Activated T-cell treated with anti-CD3 and anti-CD28 coated beads, Interleukin-2, amount 50 U/mL, for 48 hours (primary cell): ENCODE results near the gene TAF11L14.
"Not testable (repeated sequence)": the region's sequence is repeated elsewhere in the genome, so short reads cannot be mapped to it uniquely, and the experiment has no call there.

Experiments
- DNase-seq, 2 experiments: peaks; one replicate each; pipeline ENCODE4 v3.0.0-alpha.2; 2020

TAF11L14 gene

GRCh38 chr5:17634160-17634559 is at the start of gene TAF11L14:
TAF11L14 (plus strand) TSS chr5:17634460.
- no peak for DNase-seq

- not testable (repeated sequence) for DNase-seq
These were observed 48.6 kb upstream of the TAF11L14 start, which contains the start of gene TAF11L7 for GRCh38 chr5:17585658-17586057. TAF11L7 (minus strand) TSS chr5:17585758.

DNA sequence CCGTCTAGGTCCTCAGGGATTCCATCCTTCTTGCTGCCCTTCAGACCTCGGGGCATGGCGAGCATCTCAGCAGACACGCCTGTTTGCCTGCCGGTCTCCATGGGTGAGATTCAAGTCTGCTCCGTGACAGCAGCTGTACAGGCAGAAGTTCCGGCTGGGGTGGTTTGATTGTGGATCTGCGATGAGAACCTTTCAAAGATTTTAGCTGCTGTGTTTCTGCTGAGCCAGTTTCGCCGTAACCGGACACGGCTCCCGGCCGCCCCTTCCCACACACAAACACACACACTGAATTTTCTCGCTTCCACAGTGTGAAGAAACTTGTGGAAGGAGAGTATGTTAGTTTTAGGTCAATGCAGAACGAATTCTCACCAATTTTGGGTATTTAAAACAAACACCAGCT is 43.4 kb upstream of the TAF11L14 start, which contains the start of gene TAF11L8:
TSS of gene TAF11L8 (minus strand) at position 101 of the 400 bp plus-strand sequence.
- not testable (repeated sequence) for DNase-seq

GRCh38 chr5:17594255-17594654 is 40.0 kb upstream of the TAF11L14 start, which contains the start of gene TAF11L9:
TAF11L9 (minus strand) TSS chr5:17594394.
- DNase-seq = not testable (repeated sequence)

GRCh38 chr5:17597728-17598127 is 36.5 kb upstream of the TAF11L14 start, which contains the start of gene TAF11L10:
TAF11L10 (minus strand) TSS chr5:17597828.
- not testable (repeated sequence) for DNase-seq

DNA sequence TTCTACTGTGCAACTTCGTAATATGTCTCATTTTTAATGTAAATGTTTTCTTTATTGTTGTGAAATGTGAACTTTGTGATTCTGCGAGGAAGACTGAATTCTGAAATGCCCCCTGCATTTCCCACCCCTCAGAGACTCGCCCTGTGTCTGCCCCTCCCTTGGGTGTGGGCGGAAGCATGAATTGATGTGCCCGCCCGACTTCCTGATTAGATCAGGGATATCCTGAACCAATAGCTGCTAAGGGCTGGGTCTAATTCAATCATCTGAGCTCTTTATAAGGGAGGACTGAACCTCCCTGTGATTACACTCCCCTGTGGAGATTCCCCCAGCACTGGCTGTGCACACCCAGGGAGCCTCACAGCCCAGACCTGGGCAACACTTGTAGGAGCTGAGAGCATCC is 30.4 kb upstream of the TAF11L14 start, which contains the start of gene TAF11L11:
TSS of gene TAF11L11 (plus strand) at position 304 of the 400 bp plus-strand sequence.
- DNase-seq = not testable (repeated sequence)

DNA sequence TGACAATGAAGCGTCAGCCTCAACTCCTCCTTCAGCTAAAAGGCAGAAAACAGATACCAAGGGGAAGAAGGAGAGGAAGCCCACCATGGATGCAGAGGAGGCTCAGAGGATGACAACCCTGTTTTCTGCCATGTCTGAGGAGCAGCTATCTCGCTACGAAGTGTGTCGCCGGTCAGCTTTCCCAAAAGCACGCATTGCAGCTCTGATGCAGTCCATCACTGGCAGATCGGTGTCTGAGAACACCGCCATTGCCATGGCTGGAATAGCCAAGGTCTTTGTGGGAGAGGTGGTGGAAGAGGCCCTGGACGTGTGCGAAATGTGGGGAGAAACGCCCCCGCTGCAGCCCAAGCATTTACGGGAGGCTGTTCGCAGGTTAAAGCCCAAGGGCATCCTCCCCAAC is 29.3 kb upstream of the TAF11L14 start:
- DNase-seq = no peak

DNA sequence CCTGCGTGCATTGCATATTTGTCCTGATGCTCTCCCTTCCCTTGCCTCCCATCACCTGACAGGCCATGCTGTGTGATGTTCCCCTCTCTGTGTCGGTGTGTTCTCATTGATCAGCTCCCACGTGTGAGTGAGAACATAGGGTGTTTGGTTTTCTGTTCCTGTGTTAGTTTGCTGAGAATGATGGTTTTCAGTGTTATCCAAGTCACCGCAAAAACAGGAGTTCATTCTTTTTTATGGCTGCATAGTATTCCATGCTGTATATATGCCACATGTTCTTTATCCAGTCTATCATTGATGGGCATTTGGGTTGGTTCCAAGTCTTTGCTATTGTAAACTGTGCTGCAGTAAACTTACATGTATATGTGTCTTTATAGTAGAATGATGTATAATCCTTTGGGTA is 26.8 kb upstream of the TAF11L14 start:
- DNase-seq = not testable (repeated sequence)

- not testable (repeated sequence) for DNase-seq
These were observed 24.2 kb upstream of the TAF11L14 start, which contains the start of gene TAF11L12 for GRCh38 chr5:17610092-17610491. TAF11L12 (plus strand) TSS chr5:17610392.

DNA sequence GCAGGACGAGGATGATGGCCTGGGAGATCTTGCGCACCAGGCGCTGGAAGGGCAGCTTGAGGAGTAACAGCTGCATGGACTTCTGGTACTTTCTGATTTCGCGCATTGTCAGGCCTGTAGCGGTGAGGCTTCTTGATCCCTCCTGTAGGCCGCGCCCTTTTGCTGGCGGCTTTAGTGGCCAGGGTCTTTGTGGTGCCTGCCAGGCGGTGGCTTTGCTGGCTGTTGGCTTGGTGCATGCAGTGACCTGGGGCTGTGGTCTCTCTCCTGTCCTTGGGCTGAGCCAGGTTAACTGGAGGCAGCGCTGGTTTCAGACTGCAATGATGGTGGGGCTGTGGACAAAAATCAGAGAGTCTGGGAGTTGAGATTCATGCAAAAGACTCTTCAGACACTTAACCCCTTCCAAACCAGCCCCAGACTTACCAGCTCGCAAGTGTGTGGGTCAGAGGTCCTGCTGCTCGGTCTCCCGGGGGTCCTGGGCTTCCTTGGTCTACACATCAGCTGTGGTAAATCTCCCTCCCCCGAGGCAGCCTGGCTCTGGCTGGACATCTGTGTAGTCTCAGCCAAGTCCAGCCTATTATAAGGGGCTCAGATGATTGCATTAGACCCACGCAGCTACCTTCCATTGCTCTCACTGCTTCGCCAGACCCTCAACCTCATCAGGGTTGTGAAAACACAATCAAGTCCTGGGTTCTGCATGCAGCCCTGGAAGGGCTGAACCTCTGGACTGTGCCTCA is 19.2 kb upstream of the TAF11L14 start:
- no peak for DNase-seq

- DNase-seq = no peak
These were observed 14.9 kb upstream of the TAF11L14 start for GRCh38 chr5:17619354-17619753.

- no peak for DNase-seq
These were observed 13.6 kb upstream of the TAF11L14 start for GRCh38 chr5:17620627-17621026.

DNA sequence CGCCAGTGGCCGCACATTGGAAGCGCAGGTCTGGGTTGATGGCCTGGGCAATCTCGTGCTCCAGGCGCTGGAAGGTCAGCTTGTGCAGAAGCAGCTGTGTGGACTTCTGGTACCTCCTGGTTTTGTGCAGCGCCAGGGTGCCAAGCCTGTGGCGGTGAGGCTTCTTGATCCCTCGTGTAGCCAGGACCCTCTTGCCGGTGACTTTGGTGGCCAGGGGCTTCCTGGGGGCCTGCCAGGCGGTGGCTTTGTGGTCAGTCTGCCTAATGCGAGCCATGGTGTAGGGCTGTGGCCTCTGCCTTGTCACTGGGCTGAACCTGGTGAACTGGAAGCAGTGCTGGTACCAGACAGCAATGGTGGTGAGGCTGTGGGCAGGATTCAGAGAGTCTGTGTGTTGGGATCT is 8.6 kb upstream of the TAF11L14 start:
- no peak for DNase-seq

DNA sequence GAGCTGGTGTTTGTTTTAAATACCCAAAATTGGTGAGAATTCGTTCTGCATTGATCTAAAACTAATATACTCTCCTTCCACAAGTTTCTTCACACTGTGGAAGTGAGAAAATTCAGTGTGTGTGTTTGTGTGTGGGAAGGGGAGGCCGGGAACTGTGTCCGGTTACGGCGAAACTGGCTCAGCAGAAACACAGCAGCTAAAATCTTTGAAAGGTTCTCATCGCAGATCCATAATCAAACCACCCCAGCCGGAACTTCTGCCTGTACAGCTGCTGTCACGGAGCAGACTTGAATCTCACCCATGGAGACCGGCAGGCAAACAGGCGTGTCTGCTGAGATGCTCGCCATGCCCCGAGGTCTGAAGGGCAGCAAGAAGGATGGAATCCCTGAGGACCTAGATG is 2.5 kb upstream of the TAF11L14 start, which contains the start of gene TAF11L13:
TSS of gene TAF11L13 (plus strand) at position 301 of the 400 bp plus-strand sequence.
- DNase-seq = not testable (repeated sequence)

- not testable (repeated sequence) for DNase-seq
These were observed 15.0 kb downstream of the TAF11L14 start for GRCh38 chr5:17649232-17649631.

DNA sequence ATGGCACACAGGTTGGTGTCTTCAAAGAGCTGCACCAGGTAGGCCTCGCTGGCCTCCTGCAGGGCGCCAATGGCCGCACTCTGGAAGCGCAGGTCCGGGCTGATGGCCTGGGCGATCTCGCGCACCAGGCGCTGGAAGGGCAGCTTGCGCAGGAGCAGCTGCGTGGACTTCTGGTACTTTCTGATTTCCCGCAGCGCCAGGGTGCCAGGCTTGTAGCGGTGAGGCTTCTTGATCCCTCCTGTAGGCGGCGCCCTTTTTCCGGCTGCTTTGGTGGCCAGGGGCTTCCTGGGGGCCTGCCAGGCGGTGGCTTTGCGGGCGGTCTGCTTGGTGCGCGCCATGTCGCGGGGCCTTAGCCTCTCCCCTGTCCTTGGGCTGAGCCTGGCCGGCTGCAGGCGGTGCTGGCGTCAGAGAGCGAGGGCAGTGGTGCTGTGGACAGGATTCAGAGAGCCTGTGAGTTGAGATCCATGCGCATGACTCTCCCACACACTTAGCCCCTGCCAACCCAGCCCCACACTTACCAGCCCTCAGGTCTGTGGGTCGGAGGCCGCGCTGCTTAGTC is 21.0 kb downstream of the TAF11L14 start:
- DNase-seq = not testable (repeated sequence)

DNA sequence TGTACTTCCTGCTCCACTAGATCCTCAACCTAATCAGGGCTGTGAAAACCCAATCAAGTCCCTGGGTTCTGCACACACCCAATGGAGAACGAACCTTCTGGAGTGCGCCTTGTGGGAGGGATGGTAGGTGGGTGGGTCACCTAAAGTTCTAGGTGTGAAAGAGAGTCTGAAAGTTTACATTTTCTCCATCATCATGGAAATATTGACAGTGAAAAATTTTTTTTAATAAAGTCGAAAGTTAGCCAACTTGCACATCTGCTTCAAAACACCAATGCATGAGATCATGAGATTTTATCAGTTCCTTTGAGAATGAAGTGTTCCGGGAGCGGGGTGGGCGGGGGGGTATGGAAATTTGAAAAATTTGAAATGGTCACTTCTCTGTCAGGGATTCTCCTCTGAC is 21.7 kb downstream of the TAF11L14 start:
- no peak for DNase-seq

DNA sequence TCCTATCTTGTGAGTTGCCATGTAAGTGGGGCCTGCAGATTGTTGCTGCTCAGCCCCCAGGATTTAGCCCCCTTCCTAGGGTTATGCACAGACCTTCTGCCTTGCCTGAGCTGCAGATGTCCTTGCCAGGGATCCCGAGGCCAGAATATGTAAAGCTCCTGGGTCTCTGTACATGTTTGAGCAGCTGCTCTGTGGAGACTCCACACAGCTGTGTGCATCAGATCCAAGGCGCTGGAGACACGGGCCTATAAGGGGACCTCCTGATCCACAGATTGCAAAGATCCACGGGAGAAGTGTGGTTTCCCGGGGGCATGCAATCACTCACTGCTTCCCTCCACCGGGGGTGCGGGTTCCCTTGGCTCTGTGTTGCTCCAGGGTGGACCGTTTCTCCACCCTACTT is 28.9 kb downstream of the TAF11L14 start:
- no peak for DNase-seq

DNA sequence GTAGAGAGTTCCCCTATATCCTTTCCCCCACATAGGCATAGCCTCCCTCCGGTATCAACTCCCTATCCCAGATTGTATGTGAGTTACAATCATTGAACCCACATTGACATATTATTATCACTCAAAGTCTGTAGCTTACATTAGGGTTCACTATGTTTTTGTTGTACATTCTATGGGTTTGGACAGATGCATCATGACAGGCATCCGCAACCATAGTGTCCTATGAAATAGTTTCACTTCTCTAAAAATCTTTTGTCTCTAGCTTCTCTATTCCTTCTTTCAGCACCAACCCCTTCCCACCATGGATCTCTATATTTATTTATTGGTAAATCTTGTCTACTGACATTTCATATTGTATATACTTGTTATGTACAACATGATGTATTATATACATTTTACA is 31.6 kb downstream of the TAF11L14 start:
- DNase-seq = no peak

DNA sequence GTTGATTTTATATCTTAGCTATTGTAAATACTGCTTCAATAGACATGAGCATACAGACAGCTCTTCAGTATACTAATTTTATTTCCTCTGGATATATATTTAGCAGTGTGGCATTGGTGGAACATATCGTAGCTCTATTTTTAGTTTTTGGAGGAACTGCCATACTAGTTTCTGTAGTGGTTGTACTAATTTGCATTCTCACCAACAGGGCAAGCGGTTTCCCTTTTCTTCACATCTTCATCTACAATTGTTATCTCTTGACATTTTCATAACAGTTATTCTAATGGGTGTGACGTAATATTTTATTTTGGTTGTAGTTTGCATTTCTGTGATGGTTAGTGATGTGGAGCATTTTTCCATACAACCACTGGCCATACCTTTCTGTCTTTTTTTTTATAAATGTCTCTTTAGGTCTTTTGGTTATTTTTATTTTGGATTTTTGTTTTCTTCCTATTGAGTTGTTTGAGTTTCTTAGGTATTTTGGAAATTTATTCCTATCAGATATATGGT is 32.5 kb downstream of the TAF11L14 start:
- no peak for DNase-seq

DNA sequence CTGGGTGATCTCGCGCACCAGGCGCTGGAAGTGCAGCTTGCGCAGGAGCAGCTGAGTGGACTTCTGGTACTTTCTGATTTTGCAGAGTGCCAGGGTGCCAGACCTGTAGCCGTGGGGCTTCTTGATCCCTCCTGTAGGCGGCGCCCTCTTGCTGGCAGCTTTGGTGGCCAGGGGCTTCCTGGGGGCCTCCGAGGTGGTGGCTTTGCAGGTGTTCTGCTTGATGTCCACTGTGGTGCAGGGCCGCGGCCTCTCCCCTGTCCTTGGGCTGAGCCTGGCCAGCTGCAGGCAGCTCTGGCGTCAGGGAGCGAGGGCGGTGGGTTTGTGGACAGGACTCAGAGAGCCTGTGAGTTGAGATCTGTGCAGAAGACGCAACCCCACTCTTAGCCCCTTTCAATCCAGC is 36.1 kb downstream of the TAF11L14 start:
- DNase-seq = no peak

DNA sequence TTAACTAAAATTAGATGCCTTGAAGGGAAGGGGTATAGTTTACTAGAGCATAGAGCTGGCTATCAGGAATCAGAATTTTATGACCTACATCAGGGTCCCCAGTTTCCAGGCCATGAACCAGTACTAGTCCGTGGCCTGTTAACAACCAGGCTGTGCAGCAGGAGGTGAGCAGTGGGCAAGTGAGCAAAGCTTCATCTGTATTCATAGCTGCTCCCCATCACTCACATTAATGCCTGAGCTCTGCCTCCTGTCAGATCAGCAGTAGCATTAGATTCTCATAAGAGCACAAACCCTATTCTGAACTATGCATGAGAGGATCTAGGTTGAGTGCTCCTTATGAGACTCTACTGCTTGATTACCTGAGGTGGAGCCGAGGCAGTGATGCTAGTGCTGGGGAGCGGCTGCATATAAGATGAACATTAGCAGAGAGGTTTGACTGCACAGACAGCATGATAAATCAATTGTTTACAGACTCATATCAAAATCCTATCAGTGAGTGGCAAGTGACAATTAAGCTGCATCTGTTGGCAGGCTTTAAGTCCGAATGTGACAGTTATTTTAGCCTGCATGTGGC is 44.6 kb downstream of the TAF11L14 start:
- DNase-seq = no peak

- no peak for DNase-seq
These were observed 45.4 kb downstream of the TAF11L14 start for GRCh38 chr5:17679597-17680203.
